Dendritic cell treated with granulocyte-macrophage colony-stimulating factor and Interleukin-4, amounts not matched to agents 40 ng/mL and 50 ng/mL, for 4 days (primary cell): ENCODE data around the gene VIPR2.

Experiments
- H3K27ac Mint-ChIP-seq: one replicate; pipeline ENCODE4 v1.8.0; 2022; ENCODE audit warnings: mild to moderate bottlenecking, mixed read lengths
- H3K27me3 Mint-ChIP-seq: one replicate; pipeline ENCODE4 v1.8.0; 2022; ENCODE audit warnings: mild to moderate bottlenecking, mixed read lengths
- H3K36me3 Mint-ChIP-seq: one replicate; pipeline ENCODE4 v1.8.0; 2022; ENCODE audit warnings: low read depth, mixed read lengths
- H3K4me1 Mint-ChIP-seq: one replicate; pipeline ENCODE4 v1.8.0; 2022; ENCODE audit warnings: low read depth, mixed read lengths
- H3K4me3 Mint-ChIP-seq: one replicate; pipeline ENCODE4 v1.8.0; 2022; ENCODE audit warnings: mild to moderate bottlenecking, moderate library complexity, mixed read lengths
- H3K9me3 Mint-ChIP-seq: one replicate; pipeline ENCODE4 v1.8.0; 2022; ENCODE audit warnings: mixed read lengths
- intact Hi-C: fragments of 100-400 bp; cut with micrococcal nuclease; formaldehyde crosslinking; loops from one replicate; pipeline ENCODE4 v1.15.0; 2022

VIPR2 gene

GRCh38 chr7:159065852-159066480 lies 78.7 kb downstream of the VIPR2 start:
- Mint-ChIP-seq H3K4me3 (no peak overlapping the region), H3K36me3 (no peaks in the 10 kb centered on the region), H3K27ac (no peak overlapping the region), H3K4me1 (no peaks in the 10 kb centered on the region), H3K27me3 (no peaks in the 10 kb centered on the region), H3K9me3 (no peaks in the 10 kb centered on the region)
- intact Hi-C loops = no loop called here

GRCh38 chr7:159064816-159065510 lies 79.7 kb downstream of the VIPR2 start:
- Mint-ChIP-seq H3K27me3 (no peaks in the 10 kb centered on the region), H3K4me3 (no peak overlapping the region), H3K27ac (no peak overlapping the region), H3K9me3 (no peaks in the 10 kb centered on the region), H3K36me3 (no peaks in the 10 kb centered on the region), H3K4me1 (no peaks in the 10 kb centered on the region)
- intact Hi-C loops = no loop called here

GRCh38 chr7:159064121-159064815 lies 80.4 kb downstream of the VIPR2 start:
- intact Hi-C loops = no loop called here
- H3K9me3 Mint-ChIP-seq = no peaks in the 10 kb centered on the region
- no peaks in the 10 kb centered on the region for H3K4me1 Mint-ChIP-seq
- no peaks in the 10 kb centered on the region for H3K27me3 Mint-ChIP-seq
- no peaks in the 10 kb centered on the region for H3K36me3 Mint-ChIP-seq
- no peak overlapping the region for H3K4me3 Mint-ChIP-seq
- no peak overlapping the region for H3K27ac Mint-ChIP-seq

- no peaks in the 10 kb centered on the region for H3K27me3 Mint-ChIP-seq
- H3K4me1 Mint-ChIP-seq = no peaks in the 10 kb centered on the region
- H3K4me3 Mint-ChIP-seq = no peak overlapping the region
- no peaks in the 10 kb centered on the region for H3K9me3 Mint-ChIP-seq
- intact Hi-C loops = no loop called here
- no peaks in the 10 kb centered on the region for H3K36me3 Mint-ChIP-seq
- no peak overlapping the region for H3K27ac Mint-ChIP-seq
Measured at GRCh38 chr7:159063046-159063840, 81.4 kb downstream of the VIPR2 start.

DNA sequence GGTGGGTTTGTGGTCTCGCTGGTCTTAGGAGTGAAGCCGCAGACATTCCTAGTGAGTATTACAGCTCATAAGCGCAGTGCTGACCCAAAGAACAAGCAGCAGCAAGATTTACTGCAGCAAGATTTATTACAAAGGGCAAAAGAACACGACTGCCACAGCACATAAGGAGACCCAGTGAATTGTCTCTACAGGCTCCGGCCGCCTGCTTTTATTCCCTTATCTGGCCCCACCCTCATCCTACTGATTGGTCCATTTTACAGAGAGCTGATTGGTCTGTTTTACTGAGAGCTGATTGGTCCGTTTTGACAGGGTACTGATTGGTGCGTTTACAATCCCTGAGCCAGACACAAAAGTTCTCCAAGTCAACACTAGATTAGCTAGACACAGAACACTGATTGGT lies 82.1 kb downstream of the VIPR2 start:
- Mint-ChIP-seq H3K27me3 (no peaks in the 10 kb centered on the region), H3K9me3 (no peaks in the 10 kb centered on the region), H3K4me3 (no peak overlapping the region)

DNA sequence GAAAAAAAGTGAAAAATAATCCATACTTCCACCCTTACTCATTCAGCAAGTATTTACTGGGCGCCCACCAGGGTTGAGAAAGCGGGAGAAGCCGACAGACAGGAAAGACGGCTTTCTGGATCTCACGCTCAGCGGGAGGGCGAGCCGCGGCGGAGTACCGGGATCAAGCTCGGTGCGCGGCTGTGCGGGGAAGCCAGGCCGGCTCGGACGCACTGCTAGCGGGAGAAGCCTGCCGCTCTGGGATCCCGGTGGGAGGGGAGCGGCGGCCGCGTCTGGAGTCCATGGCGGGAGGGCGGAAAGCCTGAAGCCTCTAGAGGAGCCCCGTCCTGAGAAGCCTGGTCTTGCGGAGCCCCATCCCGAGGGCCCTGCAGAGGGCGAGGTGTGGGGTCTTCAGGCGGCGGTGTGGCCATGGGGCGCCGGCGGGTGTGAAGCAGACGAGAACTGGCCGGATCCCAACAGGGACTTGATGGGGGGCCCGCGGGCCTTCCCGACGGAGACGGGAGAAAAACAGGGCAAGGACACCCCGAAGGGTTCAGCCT lies 82.9 kb downstream of the VIPR2 start:
- H3K4me1 Mint-ChIP-seq = no peaks in the 10 kb centered on the region
- H3K4me3 Mint-ChIP-seq = no peak overlapping the region
- intact Hi-C loops = no loop called here
- no peak overlapping the region for H3K27ac Mint-ChIP-seq
- H3K27me3 Mint-ChIP-seq = no peaks in the 10 kb centered on the region
- H3K9me3 Mint-ChIP-seq = no peaks in the 10 kb centered on the region
- H3K36me3 Mint-ChIP-seq = no peaks in the 10 kb centered on the region

More for the DNA sequence above, 82.1 kb downstream of the VIPR2 start:
- intact Hi-C loops = no loop called here
- Mint-ChIP-seq H3K4me1 (no peaks in the 10 kb centered on the region), H3K36me3 (no peaks in the 10 kb centered on the region), H3K27ac (no peak overlapping the region)

DNA sequence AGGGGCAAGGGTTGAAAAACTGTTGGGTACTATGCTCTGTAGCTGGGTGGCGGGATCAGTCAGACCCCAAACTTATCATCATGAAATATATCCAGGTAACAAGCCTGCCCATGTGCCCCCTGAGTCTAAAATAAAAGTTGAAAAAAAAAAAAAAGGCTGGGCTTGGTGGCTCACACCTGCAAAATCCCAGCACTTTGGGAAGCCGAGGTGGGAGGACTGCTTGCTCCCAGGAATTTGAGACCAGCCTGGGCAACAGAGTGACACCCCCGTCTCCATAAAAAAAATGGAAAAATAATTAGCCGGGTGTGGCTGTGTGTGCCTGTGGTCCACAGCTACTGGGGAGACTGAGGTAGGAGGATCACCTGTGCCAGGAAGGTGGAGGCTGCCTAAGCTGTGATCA lies 83.5 kb downstream of the VIPR2 start:
- Mint-ChIP-seq H3K27ac (no peak overlapping the region), H3K9me3 (no peaks in the 10 kb centered on the region), H3K27me3 (no peaks in the 10 kb centered on the region)

GRCh38 chr7:159060440-159060839 lies 84.2 kb downstream of the VIPR2 start:
- no peaks in the 10 kb centered on the region for H3K36me3 Mint-ChIP-seq
- H3K4me3 Mint-ChIP-seq = no peak overlapping the region
- H3K27me3 Mint-ChIP-seq = peaks cover 1% of the 10 kb centered on the region
- H3K27ac Mint-ChIP-seq = no peak overlapping the region
- intact Hi-C loops = no loop called here
- H3K9me3 Mint-ChIP-seq = no peaks in the 10 kb centered on the region
- H3K4me1 Mint-ChIP-seq = no peaks in the 10 kb centered on the region

More for the DNA sequence above, 83.5 kb downstream of the VIPR2 start:
- Mint-ChIP-seq H3K4me3 (no peak overlapping the region), H3K4me1 (no peaks in the 10 kb centered on the region), H3K36me3 (no peaks in the 10 kb centered on the region)
- intact Hi-C loops = no loop called here

DNA sequence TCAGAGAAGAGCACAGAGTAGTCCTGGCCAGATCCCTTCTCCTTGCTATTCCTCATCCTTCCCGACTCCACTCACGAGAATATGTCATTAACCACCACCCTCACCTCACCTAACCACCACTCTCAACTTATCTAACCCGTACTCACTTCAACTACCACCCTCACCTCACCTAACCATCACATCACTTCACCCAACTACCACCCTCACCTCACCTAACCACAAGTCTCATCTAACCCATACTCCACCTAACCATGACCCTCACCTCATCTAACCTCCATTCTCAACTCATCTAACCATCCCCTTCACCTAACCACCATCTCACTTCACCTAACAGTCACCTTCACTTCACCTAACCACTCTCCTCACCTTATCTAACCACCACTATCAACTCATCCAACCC lies 85.0 kb downstream of the VIPR2 start:
- H3K4me1 Mint-ChIP-seq = no peaks in the 10 kb centered on the region
- H3K27ac Mint-ChIP-seq = no peak overlapping the region
- no peak overlapping the region for H3K4me3 Mint-ChIP-seq
- no peaks in the 10 kb centered on the region for H3K9me3 Mint-ChIP-seq
- peaks cover 2% of the 10 kb centered on the region for H3K27me3 Mint-ChIP-seq
- H3K36me3 Mint-ChIP-seq = no peaks in the 10 kb centered on the region
- intact Hi-C loops = no loop called here

DNA sequence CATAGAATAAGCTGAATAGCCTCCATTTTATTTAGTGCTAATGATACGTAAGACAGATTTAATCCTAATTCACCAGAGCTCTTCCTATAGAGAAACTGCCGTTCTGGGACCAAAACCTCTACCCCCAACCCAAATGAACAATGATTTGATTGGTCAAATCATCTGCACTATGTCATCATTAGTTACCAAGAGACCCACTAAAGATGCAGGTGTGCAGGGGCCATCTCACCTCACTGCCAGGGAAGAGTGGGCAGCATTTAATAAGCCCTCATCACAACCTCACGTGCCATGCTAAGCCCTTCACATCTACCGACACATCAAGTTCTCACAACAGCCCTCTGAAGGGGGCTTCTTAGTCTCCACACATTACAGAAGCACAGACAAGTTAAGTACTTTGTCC lies 87.0 kb downstream of the VIPR2 start:
- no peaks in the 10 kb centered on the region for H3K36me3 Mint-ChIP-seq
- intact Hi-C loops = no loop called here
- no peaks in the 10 kb centered on the region for H3K9me3 Mint-ChIP-seq
- no peak overlapping the region for H3K4me3 Mint-ChIP-seq
- H3K27me3 Mint-ChIP-seq = peaks cover 2% of the 10 kb centered on the region
- H3K4me1 Mint-ChIP-seq = no peaks in the 10 kb centered on the region
- no peak overlapping the region for H3K27ac Mint-ChIP-seq

DNA sequence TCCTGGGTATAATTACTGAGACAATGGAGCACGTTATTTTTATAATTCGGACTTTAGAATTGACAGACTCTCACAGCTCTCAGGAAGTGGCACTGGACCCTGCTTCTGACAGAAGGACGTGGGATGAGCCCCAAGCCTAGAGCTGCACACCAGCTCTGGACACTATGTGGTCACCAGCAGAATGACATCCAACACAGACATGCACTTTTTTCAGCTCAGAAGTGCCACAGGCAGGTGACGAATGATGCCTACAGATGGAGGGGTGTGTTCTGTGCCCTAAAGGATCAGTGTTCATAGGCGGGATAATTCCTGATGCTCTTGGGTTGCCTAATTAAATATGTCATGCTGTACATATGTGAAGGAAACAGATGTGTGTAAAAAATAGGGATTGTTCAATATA lies 87.9 kb downstream of the VIPR2 start:
- Mint-ChIP-seq H3K27me3 (peaks cover 2% of the 10 kb centered on the region), H3K4me1 (no peaks in the 10 kb centered on the region), H3K9me3 (no peaks in the 10 kb centered on the region), H3K4me3 (no peak overlapping the region), H3K36me3 (no peaks in the 10 kb centered on the region), H3K27ac (no peak overlapping the region)
- intact Hi-C loops = no loop called here

DNA sequence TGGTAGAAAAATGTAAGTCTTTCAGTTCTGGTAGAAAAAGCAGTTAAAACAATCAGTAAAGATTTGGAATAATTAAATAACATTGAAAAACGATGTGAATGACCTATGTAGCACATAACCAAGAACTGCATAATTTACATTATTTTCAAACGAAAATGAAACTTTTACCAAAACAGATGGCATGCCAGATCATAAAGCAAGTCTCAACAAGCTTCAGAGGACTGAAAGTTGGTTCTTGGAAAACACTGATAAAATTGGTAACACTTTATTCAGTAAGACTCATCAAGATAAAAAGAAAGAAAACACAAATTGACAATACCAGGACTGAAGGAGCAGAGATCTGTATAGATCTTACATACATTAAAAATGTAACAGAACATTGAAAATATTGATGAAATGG lies 92.8 kb downstream of the VIPR2 start:
- Mint-ChIP-seq H3K27me3 (peaks cover 12% of the 10 kb centered on the region), H3K4me3 (no peak overlapping the region), H3K4me1 (no peaks in the 10 kb centered on the region), H3K9me3 (no peaks in the 10 kb centered on the region), H3K36me3 (no peaks in the 10 kb centered on the region), H3K27ac (no peak overlapping the region)
- intact Hi-C loops = no loop called here

DNA sequence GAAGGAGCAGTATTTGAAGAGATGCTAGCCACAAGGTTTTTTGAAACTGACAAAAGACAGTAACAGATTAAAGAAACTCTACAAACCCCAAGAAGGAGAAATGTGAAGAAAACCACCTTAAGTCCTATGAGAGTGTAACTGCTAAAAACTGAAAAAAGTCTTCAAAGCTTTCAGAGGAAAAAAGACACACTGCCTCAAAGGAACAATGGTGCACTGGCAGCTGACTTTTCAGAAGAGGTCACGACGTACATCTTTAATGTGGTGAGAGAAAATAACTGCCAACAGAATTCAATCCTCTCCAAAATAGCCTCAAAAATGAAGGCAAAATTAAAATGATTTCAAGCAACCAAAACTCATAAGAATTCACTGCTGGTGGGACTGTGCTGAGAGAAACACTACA lies 94.0 kb downstream of the VIPR2 start:
- Mint-ChIP-seq H3K4me1 (no peaks in the 10 kb centered on the region), H3K27ac (no peak overlapping the region), H3K9me3 (no peaks in the 10 kb centered on the region), H3K36me3 (no peaks in the 10 kb centered on the region), H3K4me3 (no peak overlapping the region), H3K27me3 (peaks cover 12% of the 10 kb centered on the region)
- intact Hi-C loops = no loop called here
